Activated B cell treated with CpG ODN at 0.5 μM for 24 hours (primary cell): Measurements from ENCODE around the gene RAD9A. TPM values are rescaled to one million over a fixed set of nuclear protein-coding genes. Genes with fewer than 3 reads are reported as not detected.

ENCODE experiments used
- ATAC-seq: fragments of 200-7000 bp; cut with Tn5 transposase; one replicate; pipeline ENCODE4 v1.10.0; 2021; ENCODE audit warnings: low read depth, mild to moderate bottlenecking, moderate library complexity
- CTCF ChIA-PET: fragments of 350-600 bp; sonication (Branson Sonifier 250); formaldehyde crosslinking; loops from one replicate; lab custom pipeline; 2021; ENCODE audit warnings: antibody characterized with exemption; lab: Charles Lee
- POLR2A ChIA-PET: fragments of 350-600 bp; sonication (Branson Sonifier 250); formaldehyde crosslinking; loops from one replicate; lab custom pipeline; 2021; ENCODE audit warnings: antibody characterized with exemption; lab: Charles Lee
- DNase-seq: peaks from one replicate; pipeline ENCODE4 v3.0.0; 2022
- H3K27ac Mint-ChIP-seq: one replicate; pipeline ENCODE4 v1.8.0; 2020; ENCODE audit warnings: mixed read lengths
- H3K27me3 Mint-ChIP-seq: one replicate; pipeline ENCODE4 v1.8.0; 2021; ENCODE audit warnings: mixed read lengths
- H3K36me3 Mint-ChIP-seq: one replicate; pipeline ENCODE4 v1.8.0; 2021; ENCODE audit warnings: low read depth, mixed read lengths
- H3K4me1 Mint-ChIP-seq: one replicate; pipeline ENCODE4 v1.8.0; 2021; ENCODE audit warnings: mixed read lengths
- H3K4me3 Mint-ChIP-seq: one replicate; pipeline ENCODE4 v1.8.0; 2020; ENCODE audit warnings: mild to moderate bottlenecking, mixed read lengths
- H3K9me3 Mint-ChIP-seq: one replicate; pipeline ENCODE4 v1.8.0; 2020; ENCODE audit warnings: mixed read lengths
- CTCF ChIP-seq: fragments of 200-600 bp; IDR thresholded peaks from one replicate; pipeline ENCODE4 v1.8.0; 2022; ENCODE audit warnings: antibody characterized with exemption, mild to moderate bottlenecking
- intact Hi-C: fragments of 100-400 bp; cut with micrococcal nuclease; formaldehyde crosslinking; loops from one replicate; pipeline ENCODE4 v1.15.1; 2024
- total RNA-seq: library from RNA; stranded (reverse); gene quantifications from 2 replicates; pipeline ENCODE4 v1.2.3, GENCODE V29; 2022

The RAD9A gene
- total RNA-seq, 1 donor from 2014 or later: 35.2 TPM

- Mint-ChIP-seq H3K4me1 (peaks cover 50% of the 10 kb centered on the region), H3K36me3 (peaks cover 41% of the 10 kb centered on the region), H3K27me3 (no peaks in the 10 kb centered on the region), H3K4me3 (peak overlapping the region; percentile 98), H3K27ac (peak overlapping the region; percentile 93), H3K9me3 (no peaks in the 10 kb centered on the region)
- ATAC-seq (no peak), DNase-seq (no peak)
- ChIA-PET CTCF (no interaction called here), POLR2A (interaction anchor here (0.9 to 26.0 kb wide), 11 partner anchors 8 to 76 kb away, joined by 3 to 1417 read pairs (median 5); partner anchors contain the start of genes AIP, CABP4, CARNS1 and CORO1B)
- no peak for TF ChIP-seq CTCF
- intact Hi-C loops: loop anchor here (2.0 kb wide), 3 partner anchors 14 to 76 kb away; partner anchors contain the start of genes AIP, CORO1B and POLD4
Observed at GRCh38 chr11:67429038-67429668, 37.4 kb downstream of the RAD9A start.

GRCh38 chr11:67429722-67430121 lies 37.9 kb downstream of the RAD9A start:
- POLR2A ChIA-PET: interaction anchor here (0.6 to 26.0 kb wide), 6 partner anchors 13 to 201 kb away, joined by 3 to 1417 read pairs (median 191); partner anchors contain the start of genes CABP4, CARNS1, CORO1B and GPR152
- no peak for TF ChIP-seq CTCF
- ATAC-seq: no peak
- CTCF ChIA-PET: no interaction called here
- Mint-ChIP-seq H3K27ac (no peak overlapping the region), H3K27me3 (no peaks in the 10 kb centered on the region), H3K36me3 (peaks cover 45% of the 10 kb centered on the region), H3K4me3 (peak overlapping the region; percentile 28), H3K9me3 (no peaks in the 10 kb centered on the region), H3K4me1 (peaks cover 53% of the 10 kb centered on the region)
- no peak for DNase-seq
- intact Hi-C loops: loop anchor here (2.0 kb wide), 3 partner anchors 13 to 77 kb away; partner anchors contain the start of genes AIP, CORO1B and POLD4

GRCh38 chr11:67431346-67432249 lies 39.8 kb downstream of the RAD9A start:
- ATAC-seq: no peak
- peaks cover 58% of the 10 kb centered on the region for H3K36me3 Mint-ChIP-seq
- peak overlapping the region; percentile 74 for H3K27ac Mint-ChIP-seq
- no peaks in the 10 kb centered on the region for H3K27me3 Mint-ChIP-seq
- H3K4me3 Mint-ChIP-seq: peak overlapping the region; percentile 11
- no peak for DNase-seq
- H3K4me1 Mint-ChIP-seq: peaks cover 66% of the 10 kb centered on the region
- CTCF ChIA-PET: interaction anchor here (0.9 kb wide), 1 partner anchor 30 kb away, joined by 4 read pairs; the partner anchor contains the start of gene PPP1CA
- POLR2A ChIA-PET: interaction anchor here (0.5 to 26.0 kb wide), 10 partner anchors 10 to 160 kb away, joined by 3 to 1417 read pairs (median 7); partner anchors contain the start of genes AIP, CABP4, CARNS1 and CORO1B
- H3K9me3 Mint-ChIP-seq: no peaks in the 10 kb centered on the region
- no peak for TF ChIP-seq CTCF
- intact Hi-C loops: no loop called here

- Mint-ChIP-seq H3K27me3 (no peaks in the 10 kb centered on the region), H3K9me3 (no peaks in the 10 kb centered on the region), H3K4me1 (peaks cover 67% of the 10 kb centered on the region), H3K4me3 (no peak overlapping the region), H3K27ac (peak overlapping the region; percentile 79), H3K36me3 (peaks cover 68% of the 10 kb centered on the region)
- intact Hi-C loops: no loop called here
- DNase-seq (no peak), ATAC-seq (no peak)
- ChIA-PET CTCF (interaction anchor here (0.9 to 1.1 kb wide), 3 partner anchors 31 to 87 kb away, joined by 3 to 4 read pairs (median 3); partner anchors contain the start of gene PPP1CA), POLR2A (interaction anchor here (0.8 to 26.0 kb wide), 10 partner anchors 9 to 81 kb away, joined by 3 to 1417 read pairs (median 104); partner anchors contain the start of genes AIP, CABP4, CARNS1 and CORO1B)
- no peak for TF ChIP-seq CTCF
Observed at GRCh38 chr11:67432655-67433349, 41.0 kb downstream of the RAD9A start.
